GM19193 (cell line): ENCODE measurements around the gene FAM50A.

Experiments used
- POLR2A ChIP-seq: IDR thresholded peaks from 4 replicates; pipeline ENCODE4 v1.6.1; 2011; ENCODE audit not compliant: insufficient read depth, insufficient read length; ENCODE audit errors: extremely low read depth

FAM50A gene

GRCh38 chrX:154464806-154465365 lies 20.9 kb downstream of the FAM50A start:
- TF ChIP-seq POLR2A = no peak

- TF ChIP-seq POLR2A = no peak
These were observed 21.7 kb downstream of the FAM50A start for GRCh38 chrX:154465601-154466000.

- TF ChIP-seq POLR2A = no peak
These were observed 22.1 kb downstream of the FAM50A start for GRCh38 chrX:154466036-154466435.

GRCh38 chrX:154466907-154467306 lies 23.0 kb downstream of the FAM50A start:
- no peak for TF ChIP-seq POLR2A

GRCh38 chrX:154467556-154467955 lies 23.6 kb downstream of the FAM50A start:
- TF ChIP-seq POLR2A = no peak

- TF ChIP-seq POLR2A = no peak
These were observed 24.3 kb downstream of the FAM50A start for GRCh38 chrX:154468217-154468616.

- no peak for TF ChIP-seq POLR2A
These were observed 25.2 kb downstream of the FAM50A start for GRCh38 chrX:154469114-154469513.

- TF ChIP-seq POLR2A = no peak
These were observed 25.9 kb downstream of the FAM50A start for GRCh38 chrX:154469880-154470279.

- TF ChIP-seq POLR2A = no peak
These were observed 26.5 kb downstream of the FAM50A start for GRCh38 chrX:154470434-154470833.

- no peak for TF ChIP-seq POLR2A
These were observed 27.1 kb downstream of the FAM50A start for GRCh38 chrX:154470914-154471568.

GRCh38 chrX:154471839-154472684 lies 28.1 kb downstream of the FAM50A start:
- TF ChIP-seq POLR2A = no peak

- no peak for TF ChIP-seq POLR2A
These were observed 29.0 kb downstream of the FAM50A start for GRCh38 chrX:154472685-154473632.

GRCh38 chrX:154473683-154474082 lies 29.7 kb downstream of the FAM50A start:
- no peak for TF ChIP-seq POLR2A

- TF ChIP-seq POLR2A = no peak
These were observed 32.9 kb downstream of the FAM50A start for GRCh38 chrX:154476821-154477220.
